Sigmoid colon (tissue), 7 donors: ENCODE data around the gene SET. TPM values are rescaled to one million over a fixed set of nuclear protein-coding genes. Genes with fewer than 3 reads are reported as not detected.

Source experiments
- DNase-seq: peaks from one replicate; pipeline ENCODE4 v3.0.0-alpha.2; 2019
- H3K27ac ChIP-seq, 4 donors: fragments of 200-600 bp; sonication (generic); one replicate each; pipeline ENCODE4 v1.5.1; 2016 to 2019; ENCODE audit warnings: mild to moderate bottlenecking in 1 of 4
- H3K27me3 ChIP-seq, 3 donors: fragments of 200-600 bp; sonication (generic); one replicate each; pipeline ENCODE4 v1.5.1; 2019; ENCODE audit warnings: mild to moderate bottlenecking in 1 of 3
- H3K36me3 ChIP-seq, 4 donors: fragments of 200-600 bp; sonication (generic); one replicate each; pipeline ENCODE4 v1.5.1; 2016 to 2019
- H3K4me1 ChIP-seq, 4 donors: fragments of 200-600 bp; sonication (generic); one replicate each; pipeline ENCODE4 v1.5.1; 2017 to 2019
- H3K4me3 ChIP-seq, 4 donors: fragments of 200-600 bp; sonication (generic); one replicate each; pipeline ENCODE4 v1.5.1; 2017 to 2019; ENCODE audit warnings: mild to moderate bottlenecking in 2 of 4, moderate library complexity in 1 of 4
- H3K9me3 ChIP-seq, 4 donors: fragments of 200-600 bp in 3 of 4; sonication (generic) in 3 of 4; one replicate each; pipeline versions ENCODE4 v1.5.1 to v1.6.1; 2013 to 2019
- EP300 ChIP-seq, 4 donors: sonication (generic); formaldehyde crosslinking; IDR thresholded peaks; one replicate each; pipeline ENCODE4 v1.6.1; 2017; ENCODE audit warnings: antibody characterized with exemption in 4 of 4
- POLR2A ChIP-seq, 2 donors: fragments of 450-650 bp; IDR thresholded peaks; one replicate each; pipeline ENCODE4 v1.6.1; 2016; ENCODE audit warnings: antibody characterized with exemption in 2 of 2, mild to moderate bottlenecking in 2 of 2, moderate library complexity in 2 of 2
- POLR2AphosphoS5 ChIP-seq, 4 donors: sonication (generic); formaldehyde crosslinking; IDR thresholded peaks; one replicate each; pipeline ENCODE4 v1.6.1; 2017; ENCODE audit warnings: antibody characterized with exemption in 4 of 4
- whole genome bisulfite sequencing, 2 donors: extraction: QIAGEN DNeasy Blood & Tissue Kit; methylation state at CpG; one replicate each; pipeline ENCODE4 v1.1.7; 2013; 5-methylcytosine and 5-hydroxymethylcytosine counted together
- intact Hi-C: fragments of 100-400 bp; cut with DNase I; formaldehyde crosslinking; loops from one replicate; pipeline ENCODE4 v1.15.1; 2023
- polyA plus RNA-seq, 3 donors: library from polyadenylated mRNA; stranded (reverse); fragments of 200-250 nt; gene quantifications; one replicate each; pipeline ENCODE4 v1.2.3, GENCODE V29; 2013
- total RNA-seq, 4 donors: library from RNA; depleted of rRNA; stranded (reverse); fragments of >200 nt; gene quantifications; one replicate each; pipeline ENCODE4 v1.1.0, GENCODE V29; 2016
- TF ChIP-seq, protein P1 (sequence below), 4 experiments: fragments of 450-650 bp in 3 of 4; fragments of 200-600 bp in 1 of 4; IDR thresholded peaks; one replicate each; pipeline ENCODE4 v1.5.1; 2016 to 2019; ENCODE audit warnings: antibody characterized with exemption in 4 of 4, mild to moderate bottlenecking in 3 of 4, moderate library complexity in 2 of 4
- donor health status: healthy with polysubstance abuse.
- donor health status: Bipolar disorder and iron deficiency.
- donor health status: healthy.

The SET gene
- total and polyA plus RNA-seq, 7 donors: 77.2 to 195 (median 182) TPM

DNA sequence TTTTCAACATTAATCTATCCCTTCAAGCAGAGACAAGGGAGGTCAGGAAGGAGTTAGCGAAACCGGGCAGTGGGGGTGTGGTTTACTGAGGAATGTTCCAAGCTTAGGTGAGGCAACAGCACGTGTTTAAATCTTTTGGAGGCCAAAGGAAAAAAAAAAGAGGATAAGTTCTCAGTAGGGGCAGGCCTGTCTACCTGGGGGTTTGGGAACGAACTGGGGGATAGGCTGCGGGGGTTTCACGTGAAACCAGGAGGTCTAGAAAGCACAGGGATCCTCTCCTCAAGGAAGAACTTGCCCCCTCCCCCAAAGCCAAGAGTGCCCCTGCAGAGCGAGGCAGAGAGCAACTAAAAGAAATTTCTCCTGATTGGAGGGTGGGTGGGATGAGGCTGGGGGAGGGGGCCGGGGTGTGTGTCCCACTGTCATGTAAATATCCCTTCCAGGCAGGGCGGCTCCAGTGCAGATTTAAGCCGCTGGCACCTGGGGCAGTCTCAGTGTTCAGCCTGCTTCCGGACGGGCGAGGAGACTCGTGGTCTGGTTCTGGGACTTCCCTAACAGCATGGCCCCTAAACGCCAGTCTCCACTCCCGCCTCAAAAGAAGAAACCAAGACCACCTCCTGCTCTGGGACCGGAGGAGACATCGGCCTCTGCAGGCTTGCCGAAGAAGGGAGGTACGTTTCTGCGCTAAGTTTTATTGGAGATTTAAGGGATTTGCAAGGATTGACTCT lies 5.5 kb upstream of the SET start:
- no peaks in the 10 kb centered on the region for H3K27me3 ChIP-seq
- 2 to 3% methylated on average over 21 of the region's 21 CpGs for WGBS, 2 donors

DNA sequence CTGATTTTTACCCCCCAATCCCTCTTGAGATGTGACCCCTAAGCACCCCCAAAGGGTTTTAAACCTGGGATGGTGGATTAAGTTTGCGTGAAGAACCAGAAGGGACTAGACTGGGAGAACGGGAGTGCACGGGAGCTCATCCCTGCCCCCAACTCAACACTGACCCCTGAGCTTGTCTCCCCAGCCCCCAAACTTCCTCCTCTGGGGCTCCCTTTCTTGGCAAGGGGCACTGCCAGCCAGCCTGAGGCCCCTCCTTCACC lies 5.0 kb upstream of the SET start:
- Histone ChIP-seq H3K4me1 (peaks cover 0 to 29% (median 22%) of the 10 kb centered on the region in 4 donors), H3K27ac (peak overlapping the region; percentile 50 to 72 (median 64)), H3K4me3 (peak overlapping the region; percentile 29 to 55 (median 50)), H3K36me3 (no peaks in the 10 kb centered on the region), H3K27me3 (no peaks in the 10 kb centered on the region), H3K9me3 (no peaks in the 10 kb centered on the region)
- intact Hi-C loops: no loop called here
- WGBS, 2 donors: 0% methylated on average over 3 of the region's 3 CpGs
- TF ChIP-seq EP300 (IDR thresholded peaks at IDR 0.05) (no peak), POLR2A (IDR thresholded peaks at IDR 0.05) (no peak)
- TF ChIP-seq, protein P1, sequence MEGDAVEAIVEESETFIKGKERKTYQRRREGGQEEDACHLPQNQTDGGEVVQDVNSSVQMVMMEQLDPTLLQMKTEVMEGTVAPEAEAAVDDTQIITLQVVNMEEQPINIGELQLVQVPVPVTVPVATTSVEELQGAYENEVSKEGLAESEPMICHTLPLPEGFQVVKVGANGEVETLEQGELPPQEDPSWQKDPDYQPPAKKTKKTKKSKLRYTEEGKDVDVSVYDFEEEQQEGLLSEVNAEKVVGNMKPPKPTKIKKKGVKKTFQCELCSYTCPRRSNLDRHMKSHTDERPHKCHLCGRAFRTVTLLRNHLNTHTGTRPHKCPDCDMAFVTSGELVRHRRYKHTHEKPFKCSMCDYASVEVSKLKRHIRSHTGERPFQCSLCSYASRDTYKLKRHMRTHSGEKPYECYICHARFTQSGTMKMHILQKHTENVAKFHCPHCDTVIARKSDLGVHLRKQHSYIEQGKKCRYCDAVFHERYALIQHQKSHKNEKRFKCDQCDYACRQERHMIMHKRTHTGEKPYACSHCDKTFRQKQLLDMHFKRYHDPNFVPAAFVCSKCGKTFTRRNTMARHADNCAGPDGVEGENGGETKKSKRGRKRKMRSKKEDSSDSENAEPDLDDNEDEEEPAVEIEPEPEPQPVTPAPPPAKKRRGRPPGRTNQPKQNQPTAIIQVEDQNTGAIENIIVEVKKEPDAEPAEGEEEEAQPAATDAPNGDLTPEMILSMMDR (IDR thresholded peaks at IDR 0.05): no peak
- DNase-seq: no peak

More for the DNA sequence above, 5.5 kb upstream of the SET start:
- no peak for DNase-seq
- peak overlapping the region; percentile 50 to 72 (median 64) for H3K27ac ChIP-seq
- intact Hi-C loops: no loop called here
- peak overlapping the region; percentile 29 to 55 (median 50) for H3K4me3 ChIP-seq
- no peaks in the 10 kb centered on the region for H3K36me3 ChIP-seq
- no peaks in the 10 kb centered on the region for H3K9me3 ChIP-seq
- peaks cover 0 to 27% (median 21%) of the 10 kb centered on the region in 4 donors for H3K4me1 ChIP-seq
- TF ChIP-seq EP300 (IDR thresholded peaks at IDR 0.05) (no peak), POLR2A (IDR thresholded peaks at IDR 0.05) (no peak)

DNA sequence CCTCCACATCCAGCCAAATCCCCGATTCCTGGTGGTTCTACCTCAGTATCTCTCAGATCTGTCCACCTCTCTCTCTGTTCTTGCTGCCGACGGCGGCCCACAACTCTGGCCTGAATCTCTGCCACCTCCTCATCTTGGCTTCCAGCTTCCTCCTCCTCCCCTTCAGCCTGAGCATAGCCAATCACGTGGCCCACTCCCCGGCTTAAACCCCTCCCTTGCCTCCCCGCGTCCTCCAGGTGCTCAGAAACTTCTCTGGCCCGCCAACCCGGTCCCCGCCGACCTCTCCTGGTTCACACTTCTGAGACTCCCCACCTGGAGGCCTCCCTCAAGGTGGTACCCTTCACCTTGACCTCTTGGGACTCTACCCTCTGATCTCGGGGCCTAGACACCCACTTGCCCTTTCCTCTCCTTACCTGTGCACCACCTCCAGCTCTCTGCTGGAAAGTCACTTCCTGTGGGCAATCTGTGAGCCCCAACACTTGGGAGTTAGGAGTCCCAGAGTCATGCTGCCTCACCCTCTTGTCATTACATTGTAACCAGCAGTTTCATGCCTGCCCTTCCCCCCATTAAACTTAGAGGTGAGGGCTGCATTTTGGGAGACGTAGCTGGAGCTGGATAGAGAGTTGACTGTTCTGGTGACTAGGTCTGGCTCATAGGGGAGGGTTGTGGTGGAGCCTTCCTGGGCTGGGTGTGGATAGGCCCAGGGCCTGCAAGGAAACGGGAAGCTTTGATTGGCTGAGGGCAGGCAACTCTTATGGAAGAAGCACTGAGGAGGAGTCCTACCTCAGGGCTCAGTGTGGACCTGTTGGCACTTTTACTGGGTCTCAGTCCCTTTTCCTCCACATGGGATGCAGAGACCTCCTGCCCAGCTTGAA lies 4.5 kb upstream of the SET start:
- Histone ChIP-seq H3K4me1 (peaks cover 0 to 29% (median 22%) of the 10 kb centered on the region in 4 donors), H3K27me3 (no peaks in the 10 kb centered on the region), H3K4me3 (peak overlapping the region; percentile 29 to 55 (median 50)), H3K36me3 (no peaks in the 10 kb centered on the region), H3K27ac (peak overlapping the region; percentile 50 to 72 (median 64)), H3K9me3 (no peaks in the 10 kb centered on the region)
- WGBS, 2 donors: 2 to 5% methylated on average over 15 of the region's 15 CpGs
- DNase-seq: peak; percentile 87
- TF ChIP-seq POLR2AphosphoS5 (IDR thresholded peaks at IDR 0.05) (peak in 3 of 4 donors; percentile 21 to 50 (median 42)), POLR2A (IDR thresholded peaks at IDR 0.05) (peak in 1 of 2 donors; percentile 60), EP300 (IDR thresholded peaks at IDR 0.05) (no peak)
- intact Hi-C loops: loop anchor here (5.0 kb wide), 1 partner anchor 132 kb away; the partner anchor contains the start of gene SPTAN1

DNA sequence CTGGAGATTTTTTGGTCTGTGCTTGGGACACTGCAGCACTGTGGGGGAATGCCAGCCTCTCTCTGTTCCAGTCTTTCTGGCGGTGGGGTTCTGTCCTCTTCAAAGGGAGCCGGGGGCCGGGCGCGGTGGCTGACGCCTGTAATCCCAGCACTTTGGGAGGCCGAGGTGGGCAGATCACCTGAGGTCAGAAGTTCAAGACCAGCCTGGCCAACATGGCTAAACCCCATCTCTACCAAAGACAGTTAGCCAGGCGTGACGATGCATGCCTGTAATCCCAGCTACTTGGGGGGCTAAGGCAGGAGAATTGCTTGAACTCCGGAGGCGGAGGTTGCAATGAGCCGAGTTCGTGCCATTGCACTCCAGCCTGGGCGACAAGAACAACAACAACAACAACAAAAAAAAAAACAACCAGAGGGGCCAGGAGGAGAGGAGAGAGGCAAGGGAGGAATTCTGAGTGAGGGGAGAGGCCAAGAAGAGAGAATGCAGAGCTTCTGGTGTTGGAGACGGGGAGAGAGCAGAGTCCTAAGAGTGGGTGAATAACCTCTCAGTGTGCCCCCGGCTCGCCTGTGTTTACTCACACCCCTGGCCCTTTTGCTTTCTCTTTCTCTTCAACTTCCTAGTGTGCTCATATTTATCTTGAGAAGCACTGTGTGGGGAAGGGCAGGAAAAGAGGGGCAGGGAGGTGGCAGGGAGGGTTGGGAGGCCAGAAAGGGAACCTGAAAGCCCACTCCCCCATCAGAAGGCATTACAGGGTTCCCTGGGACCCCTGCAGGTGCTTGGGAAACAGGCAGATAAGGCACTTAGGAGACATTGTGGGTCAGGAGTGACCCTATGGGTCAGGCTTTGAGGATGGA lies 3.2 kb upstream of the SET start:
- TF ChIP-seq, protein P1 (IDR thresholded peaks at IDR 0.05): no peak
- no peak for TF ChIP-seq EP300 (IDR thresholded peaks at IDR 0.05)
- TF ChIP-seq POLR2A (IDR thresholded peaks at IDR 0.05): no peak
- TF ChIP-seq POLR2AphosphoS5 (IDR thresholded peaks at IDR 0.05): no peak
- Histone ChIP-seq H3K9me3 (no peaks in the 10 kb centered on the region), H3K36me3 (no peaks in the 10 kb centered on the region), H3K4me1 (peaks cover 0 to 38% (median 29%) of the 10 kb centered on the region in 4 donors), H3K27ac (peak overlapping the region in 2 of 4 donors; percentile 18 to 35), H3K27me3 (no peaks in the 10 kb centered on the region), H3K4me3 (no peak overlapping the region)
- 52 to 56% methylated on average over 17 of the region's 17 CpGs for WGBS, 2 donors
- DNase-seq: no peak
- intact Hi-C loops: loop anchor here (5.0 kb wide), 1 partner anchor 134 kb away; the partner anchor contains the start of gene SPTAN1

DNA sequence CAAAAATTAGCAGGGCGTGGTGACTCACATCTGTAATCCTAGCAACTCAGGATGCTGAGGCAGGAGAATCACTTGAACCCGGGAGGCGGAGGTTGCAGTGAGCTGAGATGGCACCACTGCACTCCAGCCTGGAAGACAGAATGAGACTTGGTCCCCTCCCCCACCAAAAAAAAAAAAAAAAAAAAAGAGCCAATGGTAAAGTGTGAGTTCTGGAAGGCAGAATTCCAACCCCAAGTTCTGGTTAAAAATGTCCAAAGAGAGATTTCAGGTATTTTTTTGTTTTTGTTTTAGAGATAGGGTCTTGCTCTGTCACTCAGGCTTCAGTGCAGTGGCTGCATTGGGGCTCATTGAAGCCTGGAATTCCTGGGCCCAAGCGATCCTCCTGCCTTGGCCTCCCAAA lies 1.6 kb upstream of the SET start:
- intact Hi-C loops: loop anchor here (5.0 kb wide), 1 partner anchor 135 kb away; the partner anchor contains the start of gene SPTAN1
- Histone ChIP-seq H3K4me3 (no peak overlapping the region), H3K36me3 (peaks cover 2 to 15% (median 3%) of the 10 kb centered on the region in 4 donors), H3K4me1 (peaks cover 0 to 45% (median 39%) of the 10 kb centered on the region in 4 donors), H3K27ac (no peak overlapping the region), H3K27me3 (no peaks in the 10 kb centered on the region), H3K9me3 (no peaks in the 10 kb centered on the region)
- WGBS, 2 donors: 92 to 96% methylated on average over 4 of the region's 4 CpGs
- no peak for TF ChIP-seq POLR2A (IDR thresholded peaks at IDR 0.05)
- TF ChIP-seq, protein P1 (IDR thresholded peaks at IDR 0.05): no peak
- no peak for TF ChIP-seq POLR2AphosphoS5 (IDR thresholded peaks at IDR 0.05)
- no peak for TF ChIP-seq EP300 (IDR thresholded peaks at IDR 0.05)
- no peak for DNase-seq
